ENCODE data around the gene SEMA6A.

- TF ChIP-seq POLR2A (IDR thresholded peaks at IDR 0.05) (no peak), CTCF (IDR thresholded peaks at IDR 0.05) (no peak)
These were observed 77.0 kb downstream of the SEMA6A start for GRCh38 chr5:116497631-116498030.
